AG04449 (cell line): ENCODE data around the gene C11orf52.

Experiments
- CTCF ChIA-PET: fragments of 350-600 bp; formaldehyde crosslinking; extraction: SDS; loops from one replicate; lab custom pipeline; 2021; ENCODE audit warnings: antibody characterized with exemption; lab: Yijun Ruan, JAX
- POLR2A ChIA-PET: fragments of 400-600, 350-600 bp; formaldehyde crosslinking; extraction: SDS; loops from one replicate; lab custom pipeline; 2020; ENCODE audit warnings: antibody characterized with exemption, inconsistent platforms; lab: Yijun Ruan, JAX
- DNase-seq: peaks from one replicate; pipeline ENCODE4 v3.0.0-alpha.2; 2010; ENCODE audit warnings: low read depth, low spot score
- H3K4me3 ChIP-seq: 2 replicates; pipeline ENCODE4 v1.5.1; 2011; ENCODE audit warnings: low read depth, mild to moderate bottlenecking, control low read depth, low read length
- CTCF ChIP-seq: IDR thresholded peaks from one replicate; pipeline ENCODE4 v1.5.1; 2011; ENCODE audit warnings: mild to moderate bottlenecking, moderate library complexity, low read length, control low read depth, inconsistent platforms; ENCODE audit not compliant: insufficient read depth; ENCODE audit errors: missing control alignments

The C11orf52 gene

GRCh38 chr11:111923351-111923788, 4.7 kb downstream of the C11orf52 start:
- ChIA-PET POLR2A (interaction anchor here (0.6 to 1.4 kb wide), 2 partner anchors 12 to 47 kb away, joined by 3 to 5 read pairs; partner anchors contain the start of gene CRYAB), CTCF (interaction anchor here (0.9 to 3.9 kb wide), 6 partner anchors 9 to 59 kb away, joined by 3 to 18 read pairs (median 6); no protein-coding TSS in a partner anchor)
- DNase-seq: no peak

GRCh38 chr11:111923951-111924350, 5.2 kb downstream of the C11orf52 start:
- DNase-seq: no peak
- TF ChIP-seq CTCF: no peak
- ChIA-PET POLR2A (interaction anchor here (1.4 kb wide), 1 partner anchor 12 kb away, joined by 5 read pairs; the partner anchor contains the start of gene CRYAB), CTCF (interaction anchor here (1.1 to 3.9 kb wide), 5 partner anchors 9 to 58 kb away, joined by 3 to 18 read pairs (median 6); no protein-coding TSS in a partner anchor)
- no peak overlapping the region for H3K4me3 ChIP-seq

More at GRCh38 chr11:111923351-111923788, 4.7 kb downstream of the C11orf52 start:
- H3K4me3 ChIP-seq: no peak overlapping the region
- TF ChIP-seq CTCF: no peak

- POLR2A ChIA-PET: interaction anchor here (1.0 to 2.0 kb wide), 4 partner anchors 12 to 91 kb away, joined by 3 to 10 read pairs (median 6); partner anchors contain the start of gene CRYAB
Observed at GRCh38 chr11:111925953-111926352, 7.2 kb downstream of the C11orf52 start.

GRCh38 chr11:111926505-111927391, 8.0 kb downstream of the C11orf52 start:
- POLR2A ChIA-PET: interaction anchor here (0.6 to 2.0 kb wide), 9 partner anchors 8 to 92 kb away, joined by 3 to 10 read pairs (median 3); partner anchors contain the start of genes C11orf52, CRYAB and DIXDC1
- peak; percentile 85 for DNase-seq
- H3K4me3 ChIP-seq: peak overlapping the region; percentile 49
- no peak for TF ChIP-seq CTCF
- CTCF ChIA-PET: interaction anchor here (0.7 to 7.7 kb wide), 13 partner anchors 8 to 353 kb away, joined by 3 to 134 read pairs (median 5); partner anchors contain the start of genes ALG9, C11orf52 and DIXDC1

More at GRCh38 chr11:111925953-111926352, 7.2 kb downstream of the C11orf52 start:
- DNase-seq: no peak
- CTCF ChIA-PET: interaction anchor here (1.2 to 7.7 kb wide), 9 partner anchors 10 to 354 kb away, joined by 4 to 134 read pairs (median 5); partner anchors contain the start of gene DIXDC1
- H3K4me3 ChIP-seq: no peak overlapping the region
- TF ChIP-seq CTCF: no peak

GRCh38 chr11:111930472-111930871, 11.8 kb downstream of the C11orf52 start:
- no peak for DNase-seq
- CTCF ChIA-PET: interaction anchor here (1.2 to 8.9 kb wide), 13 partner anchors 12 to 67 kb away, joined by 3 to 134 read pairs (median 7); partner anchors contain the start of genes ALG9, CRYAB, DIXDC1 and HSPB2
- H3K4me3 ChIP-seq: no peak overlapping the region
- no peak for TF ChIP-seq CTCF
- POLR2A ChIA-PET: no interaction called here
